ENCODE data around the gene SLC8A1. TPM values are rescaled to one million over a fixed set of nuclear protein-coding genes. Genes with fewer than 3 reads are reported as not detected.

SLC8A1 gene
- total and polyA plus RNA-seq, 2 donors (not counting 1 experiment from before 2014, with no cell fraction given) = 17.4 to 109 TPM

GRCh38 chr2:40445467-40445866 lies 6.4 kb downstream of the SLC8A1 start:
- H3K79me2 ChIP-seq (ENCODE audit: control insufficient read depth, insufficient read depth, low read length) = peaks cover 18% of the 10 kb centered on the region

GRCh38 chr2:40440835-40441234 lies 11.1 kb downstream of the SLC8A1 start:
- H2AFZ ChIP-seq (ENCODE audit: low read length) = no peak overlapping the region
- H3K79me2 ChIP-seq (ENCODE audit: control insufficient read depth, insufficient read depth, low read length) = peaks cover 3% of the 10 kb centered on the region
- H4K20me1 ChIP-seq (ENCODE audit: control insufficient read depth, extremely low read depth, insufficient read depth, low read length) = no peaks in the 10 kb centered on the region
- H3K27ac ChIP-seq (ENCODE audit: insufficient read depth, low read length) = no peak overlapping the region
- DNase-seq (ENCODE audit: low read depth in 2 of 2) = no peak
- H3K27me3 ChIP-seq (ENCODE audit: control insufficient read depth, insufficient read depth, low read length) = no peaks in the 10 kb centered on the region
- H3K4me2 ChIP-seq (ENCODE audit: extremely low read depth, insufficient read depth, low read length) = no peak overlapping the region
- H3K4me3 ChIP-seq (replicated peaks in 1 of 4; ENCODE audit: control extremely low read depth in 1 of 4, insufficient read depth in 1 of 4, low read depth in 3 of 4, low read length in 4 of 4) = no peak overlapping the region
- H3K4me1 ChIP-seq (ENCODE audit: control insufficient read depth, extremely low read depth, insufficient read depth, low read length) = peaks cover 5% of the 10 kb centered on the region
- no peaks in the 10 kb centered on the region for H3K36me3 ChIP-seq (ENCODE audit: control insufficient read depth, insufficient read depth, low read length)
- TF ChIP-seq CTCF (conservative IDR thresholded peaks at IDR 0.05 in 1 of 2, IDR thresholded peaks at IDR 0.05 in 1 of 2; ENCODE audit: low read depth in 1 of 2, low read length in 2 of 2) (no peak), EZH2 (IDR thresholded peaks at IDR 0.05; ENCODE audit: low read length, missing control alignments) (no peak)
- H3K9ac ChIP-seq (ENCODE audit: insufficient read depth, low read length) = no peak overlapping the region
- H3K9me3 ChIP-seq (ENCODE audit: control insufficient read depth, insufficient read depth, low read depth, low read length) = no peaks in the 10 kb centered on the region

More at GRCh38 chr2:40445467-40445866, 6.4 kb downstream of the SLC8A1 start:
- Histone ChIP-seq H3K27me3 (ENCODE audit: control insufficient read depth, insufficient read depth, low read length) (no peaks in the 10 kb centered on the region), H3K27ac (ENCODE audit: insufficient read depth, low read length) (no peak overlapping the region), H4K20me1 (ENCODE audit: control insufficient read depth, extremely low read depth, insufficient read depth, low read length) (no peaks in the 10 kb centered on the region), H3K9ac (ENCODE audit: insufficient read depth, low read length) (no peak overlapping the region), H3K4me2 (ENCODE audit: extremely low read depth, insufficient read depth, low read length) (no peak overlapping the region), H3K9me3 (ENCODE audit: control insufficient read depth, insufficient read depth, low read depth, low read length) (no peaks in the 10 kb centered on the region), H3K4me1 (ENCODE audit: control insufficient read depth, extremely low read depth, insufficient read depth, low read length) (no peaks in the 10 kb centered on the region), H3K36me3 (ENCODE audit: control insufficient read depth, insufficient read depth, low read length) (no peaks in the 10 kb centered on the region), H3K4me3 (replicated peaks in 1 of 4; ENCODE audit: control extremely low read depth in 1 of 4, insufficient read depth in 1 of 4, low read depth in 3 of 4, low read length in 4 of 4) (no peak overlapping the region), H2AFZ (ENCODE audit: low read length) (no peak overlapping the region)
- no peak for DNase-seq (ENCODE audit: low read depth in 2 of 2)
- no peak for TF ChIP-seq CTCF (conservative IDR thresholded peaks at IDR 0.05 in 1 of 2, IDR thresholded peaks at IDR 0.05 in 1 of 2; ENCODE audit: low read depth in 1 of 2, low read length in 2 of 2)
- no peak for TF ChIP-seq EZH2 (IDR thresholded peaks at IDR 0.05; ENCODE audit: low read length, missing control alignments)

GRCh38 chr2:40439473-40439872 lies 12.4 kb downstream of the SLC8A1 start:
- H3K4me2 ChIP-seq (ENCODE audit: extremely low read depth, insufficient read depth, low read length) = no peak overlapping the region
- peaks cover 16% of the 10 kb centered on the region for H3K4me1 ChIP-seq (ENCODE audit: control insufficient read depth, extremely low read depth, insufficient read depth, low read length)
- TF ChIP-seq EZH2 (IDR thresholded peaks at IDR 0.05; ENCODE audit: low read length, missing control alignments) (no peak), CTCF (conservative IDR thresholded peaks at IDR 0.05 in 1 of 2, IDR thresholded peaks at IDR 0.05 in 1 of 2; ENCODE audit: low read depth in 1 of 2, low read length in 2 of 2) (no peak)
- no peaks in the 10 kb centered on the region for H3K27me3 ChIP-seq (ENCODE audit: control insufficient read depth, insufficient read depth, low read length)
- no peak overlapping the region for H3K9ac ChIP-seq (ENCODE audit: insufficient read depth, low read length)
- H3K9me3 ChIP-seq (ENCODE audit: control insufficient read depth, insufficient read depth, low read depth, low read length) = no peaks in the 10 kb centered on the region
- H3K36me3 ChIP-seq (ENCODE audit: control insufficient read depth, insufficient read depth, low read length) = no peaks in the 10 kb centered on the region
- no peaks in the 10 kb centered on the region for H4K20me1 ChIP-seq (ENCODE audit: control insufficient read depth, extremely low read depth, insufficient read depth, low read length)
- no peak overlapping the region for H2AFZ ChIP-seq (ENCODE audit: low read length)
- no peak overlapping the region for H3K4me3 ChIP-seq (replicated peaks in 1 of 4; ENCODE audit: control extremely low read depth in 1 of 4, insufficient read depth in 1 of 4, low read depth in 3 of 4, low read length in 4 of 4)
- H3K27ac ChIP-seq (ENCODE audit: insufficient read depth, low read length) = no peak overlapping the region
- H3K79me2 ChIP-seq (ENCODE audit: control insufficient read depth, insufficient read depth, low read length) = peaks cover 3% of the 10 kb centered on the region
- DNase-seq (ENCODE audit: low read depth in 2 of 2) = peak; percentile 44 to 57
